Heart left ventricle (tissue), 16 donors: Measurements from ENCODE around the gene MMAB. TPM values are rescaled to one million over a fixed set of nuclear protein-coding genes. Genes with fewer than 3 reads are reported as not detected.
"Not testable (repeated sequence)": the region's sequence is repeated elsewhere in the genome, so short reads cannot be mapped to it uniquely, and the experiment has no call there.

ENCODE experiments used
- ATAC-seq, 4 donors: fragments of 200-7000 bp; cut with Tn5 transposase; one replicate each; pipeline ENCODE4 v1.9.1; 2020 to 2022; ENCODE audit warnings: moderate library complexity in 4 of 4, mild to moderate bottlenecking in 3 of 4, moderate number of reproducible peaks in 1 of 4
- DNase-seq, 5 donors: peaks; one replicate each; pipeline ENCODE4 v3.0.0-alpha.2; 2020
- H3K27ac ChIP-seq, 12 donors: fragments of 200-600 bp; sonication (generic) in 4 of 12; one replicate each; pipeline versions ENCODE4 v1.5.0 to v1.8.0; 2016 to 2022; ENCODE audit warnings: mild to moderate bottlenecking in 2 of 12
- H3K27me3 ChIP-seq, 9 donors: fragments of 200-600 bp; sonication (generic) in 2 of 9; one replicate each; pipeline versions ENCODE4 v1.5.1 to v1.8.0; 2016 to 2022; ENCODE audit warnings: mild to moderate bottlenecking in 3 of 9
- H3K36me3 ChIP-seq, 9 donors: fragments of 200-600 bp; sonication (generic) in 2 of 9; one replicate each; pipeline versions ENCODE4 v1.5.0 to v1.8.0; 2018 to 2022; ENCODE audit warnings: mild to moderate bottlenecking in 2 of 9
- H3K4me1 ChIP-seq, 12 donors: fragments of 200-600 bp; sonication (generic) in 4 of 12; one replicate each; pipeline versions ENCODE4 v1.5.0 to v1.8.0; 2016 to 2022; ENCODE audit warnings: mild to moderate bottlenecking in 3 of 12
- H3K4me3 ChIP-seq, 12 donors: fragments of 200-600 bp; sonication (generic) in 4 of 12; one replicate each; pipeline versions ENCODE4 v1.5.0 to v1.8.0; 2017 to 2022; ENCODE audit warnings: mild to moderate bottlenecking in 9 of 12, moderate library complexity in 4 of 12
- H3K9me3 ChIP-seq, 12 donors: fragments of 200-600 bp; sonication (generic) in 4 of 12; one replicate each; pipeline versions ENCODE4 v1.5.0 to v1.8.0; 2016 to 2022; ENCODE audit warnings: mild to moderate bottlenecking in 1 of 12
- POLR2A ChIP-seq, 2 donors: fragments of 450-650 bp; IDR thresholded peaks; one replicate each; pipeline ENCODE4 v1.6.1; 2017; ENCODE audit warnings: antibody characterized with exemption in 2 of 2, mild to moderate bottlenecking in 2 of 2, moderate library complexity in 2 of 2
- WGBS, 4 donors: extraction: QIAGEN DNeasy Blood & Tissue Kit in 2 of 4; methylation state at CpG; one replicate each; pipeline versions ENCODE4 v1.1.5 to v1.1.7; 2013 to 2018; 5-methylcytosine and 5-hydroxymethylcytosine counted together
- intact Hi-C, 10 donors: fragments of 100-400 bp; cut with DNase I; formaldehyde crosslinking; loops; one replicate each; pipeline versions ENCODE4 v1.11.1 to v1.14.2; 2022
- polyA plus RNA-seq, 2 donors: library from polyadenylated mRNA; stranded (reverse); fragments of 200-250 nt; gene quantifications; one replicate each; pipeline ENCODE4 v1.2.3, GENCODE V29; 2013
- total RNA-seq, 9 donors: library from RNA; depleted of rRNA in 2 of 9; stranded (reverse); fragments of >200 nt in 2 of 9; fragmentation: NEBNext Ultra II Directional in 3 of 9; extraction: Animal tissue kit (Norgen Biotek cat#: 25700) in 3 of 9; gene quantifications; one replicate each; pipeline versions ENCODE4 v1.1.0 to v1.2.4, GENCODE V29; 2016 to 2023
- TF ChIP-seq, protein P1 (sequence below), 12 donors: fragments of 200-600 bp; sonication (generic) in 4 of 12; IDR thresholded peaks; one replicate each; pipeline versions ENCODE4 v1.5.0 to v1.8.0; 2018 to 2022; ENCODE audit warnings: antibody characterized with exemption in 12 of 12, mild to moderate bottlenecking in 5 of 12
- donor health status: ischemic (EF 13 %, LVEDD 7.1; RV severe dilation, severe dysfunction).
- donor health status: healthy with polysubstance abuse.
- donor health status: DM: no; HTN: yes; CAD: no.
- donor health status: DM: no; HTN: no; CAD: no.
- donor health status: ischemic (EF 25% LVEDD 6.9; RV normal size, moderate dysfunction).
- donor health status: ischemic (EF 25% LVEDD 5.7; RV mildly dilated, moderate dysfunction).
- donor health status: healthy.
- donor health status: DM: yes; HTN: yes; CAD: no.
- donor health status: ischemic (EF 35%, LVEDD 5.7; RV mildly dilated, moderate dysfunction).
- donor health status: nonischemic (EF 11% LVEDD 7.7; RV severe dilation, severe dysfunction).
- donor health status: DM: yes; HTN: yes; CAD: no.
- donor health status: PGD.
- donor health status: ischemic (EF 29% LVEDD 5.4; RV normal size, mild dysfunction).
- donor health status: nonischemic (EF 23%, LVEDD 6.1; RV moderate dilation, normal function).

MMAB gene
- total and polyA plus RNA-seq, 11 donors, result 29.5 to 43.4 (median 34.5) TPM

- intact Hi-C loops, result no loop called here
- no peak for TF ChIP-seq POLR2A (IDR thresholded peaks at IDR 0.05)
- TF ChIP-seq, protein P1, sequence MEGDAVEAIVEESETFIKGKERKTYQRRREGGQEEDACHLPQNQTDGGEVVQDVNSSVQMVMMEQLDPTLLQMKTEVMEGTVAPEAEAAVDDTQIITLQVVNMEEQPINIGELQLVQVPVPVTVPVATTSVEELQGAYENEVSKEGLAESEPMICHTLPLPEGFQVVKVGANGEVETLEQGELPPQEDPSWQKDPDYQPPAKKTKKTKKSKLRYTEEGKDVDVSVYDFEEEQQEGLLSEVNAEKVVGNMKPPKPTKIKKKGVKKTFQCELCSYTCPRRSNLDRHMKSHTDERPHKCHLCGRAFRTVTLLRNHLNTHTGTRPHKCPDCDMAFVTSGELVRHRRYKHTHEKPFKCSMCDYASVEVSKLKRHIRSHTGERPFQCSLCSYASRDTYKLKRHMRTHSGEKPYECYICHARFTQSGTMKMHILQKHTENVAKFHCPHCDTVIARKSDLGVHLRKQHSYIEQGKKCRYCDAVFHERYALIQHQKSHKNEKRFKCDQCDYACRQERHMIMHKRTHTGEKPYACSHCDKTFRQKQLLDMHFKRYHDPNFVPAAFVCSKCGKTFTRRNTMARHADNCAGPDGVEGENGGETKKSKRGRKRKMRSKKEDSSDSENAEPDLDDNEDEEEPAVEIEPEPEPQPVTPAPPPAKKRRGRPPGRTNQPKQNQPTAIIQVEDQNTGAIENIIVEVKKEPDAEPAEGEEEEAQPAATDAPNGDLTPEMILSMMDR (IDR thresholded peaks at IDR 0.05), result no peak
- H3K36me3 ChIP-seq, result no peaks in the 10 kb centered on the region
- ATAC-seq, result no peak
- no peak overlapping the region for H3K27ac ChIP-seq
- no peak for DNase-seq
- H3K4me3 ChIP-seq, result no peak overlapping the region
- peaks cover 0 to 15% (median 4%) of the 10 kb centered on the region in 12 donors for H3K4me1 ChIP-seq
- H3K27me3 ChIP-seq, result peaks cover 0 to 8% (median 0%) of the 10 kb centered on the region in 9 donors
- WGBS, 4 donors, result 88 to 96% (median 94%) methylated on average over 3 of the region's 3 CpGs
- H3K9me3 ChIP-seq, result no peaks in the 10 kb centered on the region
Measured at GRCh38 chr12:109604132-109604585, 30.9 kb upstream of the MMAB start.

- peaks cover 0 to 26% (median 7%) of the 10 kb centered on the region in 12 donors for H3K4me1 ChIP-seq
- H3K9me3 ChIP-seq, ATAC-seq, intact Hi-C loops, H3K27me3 ChIP-seq, H3K4me3 ChIP-seq, H3K36me3 ChIP-seq, DNase-seq, H3K27ac ChIP-seq: not testable (repeated sequence)
- 91 to 92% (median 92%) methylated on average over 5 of the region's 5 CpGs for WGBS, 4 donors
Measured at GRCh38 chr12:109602132-109602531, 28.8 kb upstream of the MMAB start.

DNA sequence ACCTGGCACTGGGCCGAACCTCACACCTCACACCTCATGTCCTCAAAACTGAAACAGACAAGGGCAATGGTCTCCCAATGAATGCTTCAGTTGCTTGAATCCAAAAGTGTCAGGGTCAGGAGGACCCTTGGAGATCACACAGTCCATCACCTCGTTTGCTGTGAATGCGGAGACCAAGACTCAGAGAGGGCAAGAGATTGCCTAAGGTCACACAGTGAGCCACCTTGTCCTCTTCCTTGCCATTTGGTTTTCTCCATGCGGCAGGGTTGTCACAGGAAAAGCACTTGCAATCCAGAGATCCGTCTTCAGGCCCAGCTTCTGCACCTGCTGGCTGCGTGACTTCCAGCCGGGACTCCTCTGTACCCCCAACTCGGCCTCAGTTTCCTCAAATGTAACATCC is 28.3 kb upstream of the MMAB start:
- no peak for DNase-seq
- peaks cover 0 to 1% (median 0%) of the 10 kb centered on the region in 9 donors for H3K36me3 ChIP-seq
- H3K27ac ChIP-seq, result no peak overlapping the region
- no peaks in the 10 kb centered on the region for H3K9me3 ChIP-seq
- no peak overlapping the region for H3K4me3 ChIP-seq
- intact Hi-C loops, result no loop called here
- H3K4me1 ChIP-seq, result peaks cover 0 to 20% (median 6%) of the 10 kb centered on the region in 12 donors
- WGBS, 4 donors, result 87 to 88% (median 87%) methylated on average over 8 of the region's 8 CpGs
- no peak for ATAC-seq
- TF ChIP-seq POLR2A (IDR thresholded peaks at IDR 0.05), result no peak
- TF ChIP-seq, protein P1 (IDR thresholded peaks at IDR 0.05), result no peak
- peaks cover 0 to 2% (median 0%) of the 10 kb centered on the region in 9 donors for H3K27me3 ChIP-seq

DNA sequence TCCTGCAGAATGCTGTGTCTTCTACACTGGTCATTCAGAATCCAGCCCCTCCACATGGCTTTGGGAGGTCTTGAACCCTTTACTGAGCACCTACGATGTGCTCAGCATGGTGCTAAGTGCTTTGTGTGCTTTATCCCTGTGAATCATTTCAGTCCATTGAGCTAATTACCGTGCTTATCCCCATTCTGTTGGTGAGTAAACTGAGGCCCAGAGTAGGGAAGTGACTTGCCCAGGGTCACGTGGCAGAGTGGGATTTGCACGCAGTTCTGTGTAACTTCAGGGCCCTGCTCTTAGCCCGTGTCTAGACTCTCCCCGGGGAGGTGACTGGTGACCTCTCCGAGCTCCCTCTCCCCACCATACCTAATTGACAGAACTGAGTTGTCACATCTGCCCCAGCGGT is 27.7 kb upstream of the MMAB start:
- no peak for ATAC-seq
- intact Hi-C loops, result no loop called here
- no peak for DNase-seq
- Histone ChIP-seq H3K27me3 (peaks cover 0 to 2% (median 0%) of the 10 kb centered on the region in 9 donors), H3K36me3 (peaks cover 0 to 7% (median 0%) of the 10 kb centered on the region in 9 donors), H3K27ac (no peak overlapping the region), H3K4me3 (no peak overlapping the region), H3K4me1 (peaks cover 0 to 14% (median 4%) of the 10 kb centered on the region in 12 donors), H3K9me3 (no peaks in the 10 kb centered on the region)
- TF ChIP-seq, protein P1 (IDR thresholded peaks at IDR 0.05), result no peak
- no peak for TF ChIP-seq POLR2A (IDR thresholded peaks at IDR 0.05)
- 87 to 93% (median 90%) methylated on average over 7 to 8 of the region's 8 CpGs for WGBS, 4 donors

GRCh38 chr12:109600481-109600880 is 27.2 kb upstream of the MMAB start:
- H3K4me1 ChIP-seq, result peaks cover 0 to 12% (median 4%) of the 10 kb centered on the region in 12 donors
- no peak for DNase-seq
- no peak overlapping the region for H3K27ac ChIP-seq
- 88 to 94% (median 93%) methylated on average over 2 of the region's 2 CpGs for WGBS, 4 donors
- no peaks in the 10 kb centered on the region for H3K9me3 ChIP-seq
- H3K4me3 ChIP-seq, result no peak overlapping the region
- H3K27me3 ChIP-seq, result peaks cover 0 to 2% (median 0%) of the 10 kb centered on the region in 9 donors
- no peak for ATAC-seq
- peaks cover 0 to 9% (median 0%) of the 10 kb centered on the region in 9 donors for H3K36me3 ChIP-seq
- no peak for TF ChIP-seq POLR2A (IDR thresholded peaks at IDR 0.05)
- TF ChIP-seq, protein P1 (IDR thresholded peaks at IDR 0.05), result no peak
- intact Hi-C loops, result no loop called here
